AML-193 (cell line): ENCODE data around the gene ZNF574.

ENCODE experiments used
- DNase-seq, 2 experiments: peaks; one replicate each; lab custom pipeline; 2025; lab: John Stamatoyannopoulos, UW

The ZNF574 gene

GRCh38 chr19:42126574-42126973 lies 50.6 kb downstream of the ZNF574 start:
- no peak for DNase-seq

GRCh38 chr19:42129399-42130253 lies 53.7 kb downstream of the ZNF574 start:
- no peak for DNase-seq

- DNase-seq: no peak
Measured at GRCh38 chr19:42130254-42130573, 54.2 kb downstream of the ZNF574 start.
